OCI-LY7 (cell line): ENCODE results near the gene GNB1.

Source experiments
- CTCF ChIP-seq: fragments of 200-600 bp; sonication (generic); conservative IDR thresholded peaks from 2 replicates; pipeline ENCODE4 v1.5.1; 2014; ENCODE audit warnings: mild to moderate bottlenecking, antibody characterized with exemption, low read length, moderate library complexity, mixed read lengths
- EZH2phosphoT487 ChIP-seq: fragments of 200-600 bp; sonication (generic); IDR thresholded peaks from 2 replicates; pipeline ENCODE4 v1.6.1; 2018; ENCODE audit warnings: low read depth, borderline replicate concordance, mild to moderate bottlenecking, mixed run types, antibody characterized with exemption, low read length, moderate library complexity, mixed read lengths

GRCh38 chr1:1788646-1789431, 102.0 kb downstream of the GNB1 start:
- peak; percentile 80 for TF ChIP-seq CTCF
- no peak for TF ChIP-seq EZH2phosphoT487
